IMR-90 (cell line): ENCODE data around the gene SFXN3.

Experiments
- BHLHE40 ChIP-seq: fragments of 150-350 bp; IDR thresholded peaks from 2 replicates; pipeline ENCODE4 v1.6.1; 2016; ENCODE audit warnings: mild to moderate bottlenecking, low read depth, low read length
- ELK1 ChIP-seq: fragments of 150-350 bp; IDR thresholded peaks from 2 replicates; pipeline ENCODE4 v1.6.1; 2016; ENCODE audit warnings: low read depth, mild to moderate bottlenecking, low read length, moderate library complexity, borderline replicate concordance
- POLR2A ChIP-seq: IDR thresholded peaks from 2 replicates; pipeline ENCODE4 v1.6.1; 2012; ENCODE audit warnings: mild to moderate bottlenecking, low read depth, low read length
- RFX5 ChIP-seq: IDR thresholded peaks from 2 replicates; pipeline ENCODE4 v1.8.0; 2012; ENCODE audit warnings: low read depth, mild to moderate bottlenecking, low read length, moderate library complexity
- SMC3 ChIP-seq: fragments of 150-350 bp; IDR thresholded peaks from 2 replicates; pipeline ENCODE4 v1.6.1; 2016; ENCODE audit warnings: low read depth, mild to moderate bottlenecking, antibody characterized with exemption, low read length, moderate library complexity

- TF ChIP-seq ELK1 (no peak), SMC3 (no peak), RFX5 (no peak), BHLHE40 (no peak), POLR2A (no peak)
Observed at GRCh38 chr10:101003639-101004206, 27.3 kb upstream of the SFXN3 start.
